HG03280 (cell line): Measurements from ENCODE around the gene CHST11.

Source experiments
- ATAC-seq: cut with Tn5 transposase; IDR thresholded peaks from one replicate; pipeline ENCODE4 v1.9.1; 2021; ENCODE audit warnings: mild to moderate bottlenecking, moderate library complexity; ENCODE audit not compliant: unreplicated experiment

The CHST11 gene

GRCh38 chr12:104708891-104709290 is 252.1 kb downstream of the CHST11 start:
- no peak for ATAC-seq

- no peak for ATAC-seq
Measured at GRCh38 chr12:104709692-104710435, 253.1 kb downstream of the CHST11 start.

DNA sequence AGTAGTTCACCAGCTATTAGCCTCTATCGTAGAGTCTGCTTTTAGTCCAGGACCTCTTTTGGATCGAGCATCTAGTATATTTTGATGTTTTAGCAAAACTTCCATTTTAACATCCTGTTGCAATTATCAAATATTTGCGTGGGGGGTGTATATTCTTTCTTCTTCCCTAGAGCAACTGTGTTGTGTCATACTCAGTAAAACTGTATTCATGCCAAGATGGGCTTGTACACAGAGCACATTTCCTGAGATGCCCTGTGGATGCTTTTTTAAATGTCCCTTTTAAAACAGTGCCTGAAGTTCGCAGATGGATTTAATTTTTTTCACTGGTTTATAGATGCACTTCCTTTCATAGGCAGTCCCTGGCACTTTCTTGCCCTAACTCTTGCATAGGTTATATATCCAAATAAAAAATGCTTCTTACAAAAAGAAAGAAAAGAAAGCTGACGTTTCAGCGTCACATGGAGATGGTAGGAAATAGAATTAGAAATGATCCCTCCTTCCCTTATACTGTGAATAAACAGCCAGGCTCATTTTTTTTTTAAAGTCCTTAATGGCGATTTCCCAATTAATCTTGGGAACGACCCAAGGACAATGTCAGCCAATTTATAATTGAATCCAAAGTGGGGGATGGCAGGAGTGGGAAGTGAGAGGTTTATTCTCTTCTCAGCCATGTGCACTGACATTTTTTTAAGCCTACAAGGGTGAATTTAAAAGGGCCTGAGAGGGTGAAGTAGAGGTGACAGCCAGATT is 254.4 kb downstream of the CHST11 start:
- ATAC-seq = no peak

DNA sequence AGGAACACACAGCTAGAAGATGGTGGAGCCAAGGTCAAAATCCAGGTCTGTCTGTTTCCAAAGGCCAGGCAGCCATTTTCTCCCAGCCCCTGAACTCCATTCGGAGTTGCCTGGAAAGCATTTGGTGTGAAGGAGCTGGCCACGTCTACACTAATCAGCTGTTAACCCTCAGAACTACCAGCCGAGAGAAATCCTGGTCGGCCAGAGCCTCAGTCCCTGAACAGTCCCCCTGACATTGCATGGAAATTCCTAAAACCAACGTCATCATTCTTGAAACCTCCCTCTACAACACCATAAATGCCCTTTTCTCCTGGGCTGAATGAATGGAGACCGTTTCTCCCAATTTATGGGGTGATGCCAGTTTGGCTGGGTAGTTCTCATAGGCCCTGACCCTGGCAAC is 255.7 kb downstream of the CHST11 start:
- ATAC-seq = no peak

- ATAC-seq = no peak
Measured at GRCh38 chr12:104712968-104713367, 256.2 kb downstream of the CHST11 start.

GRCh38 chr12:104713444-104713843 is 256.7 kb downstream of the CHST11 start:
- no peak for ATAC-seq

- ATAC-seq = no peak
Measured at GRCh38 chr12:104714369-104714768, 257.6 kb downstream of the CHST11 start.

GRCh38 chr12:104716172-104716571 is 259.4 kb downstream of the CHST11 start:
- no peak for ATAC-seq

DNA sequence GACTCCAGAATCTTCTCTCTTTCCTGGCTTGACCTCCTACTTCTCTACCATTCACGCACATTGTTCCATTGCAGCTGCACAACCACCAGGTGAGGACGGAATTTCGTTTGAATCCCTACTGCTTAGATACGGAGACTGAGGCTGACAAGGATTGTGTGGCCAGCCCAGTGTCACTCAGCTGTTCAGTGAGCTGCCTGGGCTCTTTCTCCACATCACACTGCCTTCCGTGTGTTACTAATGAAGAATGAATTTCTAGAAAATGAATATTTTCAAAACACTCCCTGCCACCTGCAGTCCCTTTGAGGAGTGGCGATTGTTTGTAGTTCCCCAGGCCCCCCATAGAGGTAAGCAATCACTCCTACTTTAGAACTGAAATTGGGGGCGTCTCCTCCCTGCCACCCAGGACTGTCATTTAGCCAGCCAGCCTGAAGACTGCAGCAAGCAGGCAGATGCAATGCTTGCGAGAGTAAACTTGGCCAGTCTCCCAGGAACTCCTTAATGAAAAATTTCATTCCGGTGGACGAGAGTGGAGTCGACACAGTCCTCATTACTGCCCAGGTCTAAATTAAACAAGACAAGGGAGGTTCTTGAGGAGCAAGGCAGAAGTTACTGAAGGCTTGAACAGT is 261.7 kb downstream of the CHST11 start:
- ATAC-seq = no peak

DNA sequence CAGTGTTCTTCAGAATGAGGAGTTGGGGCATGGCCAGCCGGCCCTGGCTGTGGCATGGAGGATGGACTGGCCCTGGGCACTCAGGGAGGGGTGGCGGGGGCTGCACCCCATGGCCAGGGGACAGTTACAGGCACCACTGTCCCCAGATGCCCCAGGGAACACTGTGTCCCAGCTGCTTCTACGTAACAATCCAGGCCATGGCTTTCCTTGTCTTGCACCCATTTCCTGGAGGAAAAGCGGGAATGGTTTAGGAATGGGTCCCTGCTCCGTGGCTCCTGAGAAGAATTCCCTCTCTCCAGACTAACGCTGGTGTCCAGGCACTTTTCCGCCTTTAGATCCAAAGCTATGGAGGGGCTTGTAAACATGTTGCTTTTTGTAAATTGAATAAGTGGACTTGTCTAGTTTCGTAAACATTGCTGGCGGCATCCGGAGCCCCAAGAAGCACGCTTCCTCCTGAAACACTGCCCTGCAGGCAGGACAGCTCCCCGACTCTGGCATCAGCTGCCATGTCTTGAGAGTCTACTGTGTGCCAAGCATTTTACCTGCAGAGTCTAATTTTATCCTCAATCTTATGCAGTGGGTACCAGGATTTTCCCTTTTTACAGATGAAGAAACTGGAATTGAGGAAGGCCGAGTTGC is 263.1 kb downstream of the CHST11 start:
- ATAC-seq = no peak

GRCh38 chr12:104720339-104721038 is 263.7 kb downstream of the CHST11 start:
- no peak for ATAC-seq

DNA sequence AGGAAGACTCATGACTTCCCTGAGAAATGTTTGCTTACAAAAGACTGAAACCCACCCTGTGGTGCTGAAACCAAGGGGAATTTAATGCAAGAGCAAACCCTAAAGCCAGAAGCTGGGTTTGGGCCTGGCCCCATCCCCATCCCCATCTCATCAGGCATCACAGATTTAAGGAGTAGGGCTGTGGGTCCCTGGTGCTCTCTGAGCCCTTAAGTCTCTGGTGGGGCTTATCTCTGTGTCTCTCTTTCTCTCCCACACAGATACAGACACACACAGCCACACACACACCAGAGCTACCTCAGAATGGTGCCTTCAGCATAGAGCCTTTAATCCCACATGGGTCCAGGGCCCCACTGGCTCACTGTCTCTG is 264.3 kb downstream of the CHST11 start:
- ATAC-seq = no peak

DNA sequence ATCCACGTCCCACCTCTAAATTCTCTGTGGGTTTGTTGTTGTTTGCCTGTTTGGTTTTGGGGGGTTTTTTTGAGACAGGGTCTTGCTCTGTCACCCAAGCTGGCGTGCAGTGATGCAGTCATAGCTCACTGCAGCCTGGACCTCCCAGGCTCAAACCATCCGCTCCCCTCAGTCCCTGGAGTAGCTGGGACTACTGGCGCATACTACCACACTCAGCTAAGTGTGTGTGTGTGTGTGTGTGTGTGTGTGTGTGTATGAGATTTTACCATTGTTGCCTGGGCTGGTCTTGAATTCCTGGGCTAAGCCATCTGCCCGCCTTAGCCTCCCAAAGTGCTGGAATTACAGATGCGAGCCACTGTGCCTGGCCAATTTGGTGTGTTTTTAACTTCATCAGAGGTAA is 265.2 kb downstream of the CHST11 start:
- ATAC-seq = no peak

DNA sequence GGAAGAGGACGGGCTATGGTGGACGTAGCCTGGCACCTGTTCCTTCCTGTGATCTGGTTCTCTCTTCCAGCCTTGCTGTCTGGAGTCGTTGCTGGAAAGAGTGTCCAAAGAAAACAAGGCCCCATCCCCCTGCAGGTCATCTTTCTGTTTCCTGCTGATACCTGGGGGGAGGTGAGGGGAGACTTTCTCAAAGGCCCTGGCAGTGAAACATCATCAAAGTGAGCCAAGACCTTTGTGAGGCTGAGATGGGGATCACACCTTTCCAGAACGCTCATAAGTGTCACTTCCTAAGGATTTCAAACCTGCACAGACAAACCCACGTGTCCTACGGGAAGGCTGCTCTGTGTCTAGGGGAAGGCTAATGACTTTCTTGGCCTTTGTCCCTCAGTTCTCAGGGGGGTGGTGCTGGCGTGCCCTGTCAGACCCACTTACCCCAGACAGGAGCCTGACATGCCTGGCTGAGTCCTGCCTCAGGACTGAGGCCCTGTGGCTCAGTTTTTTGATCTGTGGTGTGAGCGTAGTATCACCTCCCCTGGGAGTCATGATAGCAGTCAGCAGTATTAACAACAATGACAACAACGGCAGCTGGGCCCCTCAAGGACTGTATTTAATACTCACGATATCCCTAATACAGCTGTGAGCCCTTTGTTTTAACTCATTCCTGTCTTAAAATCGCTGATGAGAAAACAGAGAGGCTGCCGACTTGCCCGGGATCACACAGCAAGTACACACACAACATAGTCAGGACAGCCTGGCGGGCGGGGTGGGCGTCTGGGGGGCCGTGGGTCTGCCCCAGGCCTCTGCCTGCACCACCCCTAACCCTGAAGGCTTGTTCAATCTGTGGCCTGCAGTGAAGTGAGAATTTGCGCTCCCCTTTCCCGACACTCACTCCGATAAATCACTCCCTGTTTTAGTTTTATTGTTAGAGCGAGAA is 266.1 kb downstream of the CHST11 start:
- ATAC-seq = no peak

DNA sequence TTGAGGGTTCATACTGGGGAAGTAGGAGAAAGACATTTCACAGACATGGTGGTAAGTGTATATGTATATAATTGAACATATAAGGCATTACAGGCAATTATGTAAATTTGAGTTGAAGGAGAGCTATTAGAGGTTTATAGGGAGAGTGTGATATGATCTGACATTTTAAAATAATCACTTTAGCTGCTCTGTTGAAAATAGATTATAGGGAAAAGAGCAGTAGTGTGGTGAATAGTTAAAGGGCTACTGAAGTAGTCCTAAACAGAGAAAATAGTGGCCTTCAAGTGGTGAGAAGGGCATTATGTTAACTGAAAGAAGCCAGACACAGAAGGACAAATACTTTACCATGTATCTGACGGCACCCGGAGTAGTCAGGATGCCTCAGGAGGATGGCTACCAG is 267.1 kb downstream of the CHST11 start:
- ATAC-seq = no peak

DNA sequence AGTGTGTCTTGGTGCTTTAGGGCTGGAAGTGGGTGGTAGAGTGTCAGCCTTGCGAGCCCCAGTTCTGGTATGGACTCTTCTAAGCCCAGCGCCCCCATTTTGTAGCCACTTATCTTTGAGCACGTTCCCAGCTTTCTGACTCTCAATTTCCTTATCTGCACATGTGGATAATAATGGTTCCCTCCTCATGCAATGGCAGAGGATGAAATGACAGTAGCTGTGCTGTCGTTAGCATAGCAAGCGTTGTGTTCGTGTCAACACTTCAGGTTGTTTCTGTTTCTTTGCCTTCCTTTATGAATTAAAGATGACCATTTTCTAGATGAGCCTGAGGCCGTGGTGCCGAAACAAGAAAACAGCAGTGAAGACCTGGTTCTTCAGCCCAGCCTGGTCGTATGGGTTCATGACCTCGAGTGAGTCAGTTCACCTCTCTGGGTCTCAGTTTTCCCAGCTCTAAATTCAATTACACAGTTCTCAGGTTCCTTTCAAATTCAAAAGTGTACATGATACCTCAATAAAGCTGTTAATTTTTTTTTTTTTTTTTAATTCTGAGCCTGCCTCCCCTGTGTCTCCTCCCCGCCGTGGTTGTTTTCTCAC is 268.3 kb downstream of the CHST11 start:
- no peak for ATAC-seq

DNA sequence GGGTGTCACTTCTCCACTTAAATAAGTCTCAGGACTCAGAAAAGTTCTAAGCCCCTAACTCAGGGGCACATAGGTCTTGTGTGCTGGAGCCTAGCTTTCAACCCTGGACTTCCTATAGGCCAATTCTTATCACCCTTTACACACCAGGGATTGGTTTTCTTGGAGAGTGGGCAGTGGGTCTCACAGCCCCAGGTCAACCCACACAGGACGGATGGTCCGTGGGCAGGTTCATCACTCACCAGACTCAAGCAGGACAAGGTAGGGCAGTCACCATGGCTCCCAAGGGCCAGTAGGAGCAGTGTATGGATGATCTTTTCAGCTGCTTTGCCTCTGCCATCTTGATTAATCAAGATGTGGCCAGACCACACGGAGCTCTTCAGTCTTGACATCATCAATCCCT is 268.9 kb downstream of the CHST11 start:
- no peak for ATAC-seq

- ATAC-seq = no peak
Measured at GRCh38 chr12:104727726-104728465, 271.1 kb downstream of the CHST11 start.

DNA sequence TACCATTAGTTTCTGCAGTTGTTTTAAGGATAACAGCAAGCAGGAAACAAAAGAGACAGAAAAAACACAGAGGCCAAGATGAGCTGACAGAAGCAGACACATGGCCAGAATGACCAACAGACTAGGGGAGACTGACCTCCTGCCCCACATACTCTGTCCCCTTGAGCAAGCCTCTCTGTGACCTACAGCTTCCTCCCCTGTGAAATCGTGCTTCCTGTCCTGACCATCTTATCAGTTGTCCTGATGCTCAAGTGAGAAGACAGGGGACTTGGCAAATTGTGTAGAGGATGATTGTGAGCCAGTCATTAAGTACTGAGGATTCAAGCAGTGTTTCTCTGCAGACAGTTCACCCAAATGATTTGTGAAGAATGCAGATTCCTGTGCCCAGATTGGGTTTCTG is 272.3 kb downstream of the CHST11 start:
- no peak for ATAC-seq
